CD4-positive, alpha-beta T cell treated with Interleukin-6 for 4 hours (primary cell): ENCODE results near the gene NFATC1.

ENCODE experiments used
- DNase-seq: peaks from one replicate; pipeline ENCODE4 v3.0.0-alpha.2; 2020; ENCODE audit warnings: mixed read lengths

Gene NFATC1

GRCh38 chr18:79526468-79527460 lies 131.0 kb downstream of the NFATC1 start:
- DNase-seq, result peak; percentile 37

- DNase-seq, result no peak
These were observed 132.1 kb downstream of the NFATC1 start for GRCh38 chr18:79527656-79528315.

GRCh38 chr18:79528316-79528695 lies 132.6 kb downstream of the NFATC1 start:
- DNase-seq, result no peak

- DNase-seq, result peak; percentile 82
These were observed 133.1 kb downstream of the NFATC1 start for GRCh38 chr18:79528846-79529245.

GRCh38 chr18:79529296-79529695 lies 133.6 kb downstream of the NFATC1 start:
- no peak for DNase-seq

GRCh38 chr18:79529991-79530390 lies 134.3 kb downstream of the NFATC1 start:
- DNase-seq, result no peak

GRCh38 chr18:79530821-79531220 lies 135.1 kb downstream of the NFATC1 start:
- no peak for DNase-seq

- no peak for DNase-seq
These were observed 135.7 kb downstream of the NFATC1 start for GRCh38 chr18:79531386-79531785.

GRCh38 chr18:79531926-79532312 lies 136.2 kb downstream of the NFATC1 start:
- no peak for DNase-seq

GRCh38 chr18:79532313-79533007 lies 136.7 kb downstream of the NFATC1 start:
- DNase-seq, result no peak

- DNase-seq, result no peak
These were observed 137.4 kb downstream of the NFATC1 start for GRCh38 chr18:79533146-79533545.

- DNase-seq, result no peak
These were observed 137.9 kb downstream of the NFATC1 start for GRCh38 chr18:79533591-79533990.

GRCh38 chr18:79534356-79534755 lies 138.6 kb downstream of the NFATC1 start:
- DNase-seq, result no peak

- no peak for DNase-seq
These were observed 142.0 kb downstream of the NFATC1 start for GRCh38 chr18:79537758-79538157.

GRCh38 chr18:79538635-79539034 lies 142.9 kb downstream of the NFATC1 start:
- DNase-seq, result no peak

GRCh38 chr18:79540161-79540903 lies 144.6 kb downstream of the NFATC1 start:
- no peak for DNase-seq

GRCh38 chr18:79540904-79541282 lies 145.2 kb downstream of the NFATC1 start:
- DNase-seq, result no peak

- DNase-seq, result no peak
These were observed 146.5 kb downstream of the NFATC1 start for GRCh38 chr18:79542213-79542612.

- no peak for DNase-seq
These were observed 147.4 kb downstream of the NFATC1 start for GRCh38 chr18:79542876-79543750.

- DNase-seq, result no peak
These were observed 148.2 kb downstream of the NFATC1 start for GRCh38 chr18:79543861-79544385.

GRCh38 chr18:79544386-79544963 lies 148.7 kb downstream of the NFATC1 start:
- no peak for DNase-seq
